Endometrial microvascular endothelial cells (primary cell): Measurements from ENCODE around the gene PAPSS2. TPM values are rescaled to one million over a fixed set of nuclear protein-coding genes. Genes with fewer than 3 reads are reported as not detected.

ENCODE experiments used
- in situ Hi-C: cut with HindIII; loops from 2 replicates; pipeline ENCODE4 v1.10.0; 2017; ENCODE audit warnings: low sequenced_read_pairs, low pct_unique_long_range_greater_than_20kb; ENCODE audit errors: inconsistent ontology term
- total RNA-seq: library from RNA; depleted of rRNA; stranded (reverse); fragments of >200 nt; gene quantifications from one replicate; pipeline ENCODE4 v1.2.3, GENCODE V29; 2015; ENCODE audit errors: inconsistent ontology term

PAPSS2 gene
- total RNA-seq, 1 donor from 2014 or later: 79.9 TPM

GRCh38 chr10:87695074-87695473 is 35.4 kb downstream of the PAPSS2 start:
- in situ Hi-C loops: no loop called here

- in situ Hi-C loops: no loop called here
These were observed 37.5 kb downstream of the PAPSS2 start for GRCh38 chr10:87696922-87697745.

GRCh38 chr10:87700031-87700796 is 40.5 kb downstream of the PAPSS2 start:
- in situ Hi-C loops: no loop called here

- in situ Hi-C loops: no loop called here
These were observed 42.7 kb downstream of the PAPSS2 start for GRCh38 chr10:87702260-87702972.

GRCh38 chr10:87702973-87703294 is 43.3 kb downstream of the PAPSS2 start:
- in situ Hi-C loops: no loop called here

- in situ Hi-C loops: no loop called here
These were observed 44.1 kb downstream of the PAPSS2 start for GRCh38 chr10:87703771-87704170.

- in situ Hi-C loops: no loop called here
These were observed 45.7 kb downstream of the PAPSS2 start for GRCh38 chr10:87705339-87705738.

GRCh38 chr10:87706731-87707130 is 47.1 kb downstream of the PAPSS2 start:
- in situ Hi-C loops: no loop called here

GRCh38 chr10:87707254-87707653 is 47.6 kb downstream of the PAPSS2 start:
- in situ Hi-C loops: no loop called here

- in situ Hi-C loops: no loop called here
These were observed 53.4 kb downstream of the PAPSS2 start for GRCh38 chr10:87712913-87713616.

GRCh38 chr10:87713707-87714106 is 54.0 kb downstream of the PAPSS2 start:
- in situ Hi-C loops: no loop called here

GRCh38 chr10:87715552-87716347 is 56.1 kb downstream of the PAPSS2 start:
- in situ Hi-C loops: no loop called here

- in situ Hi-C loops: no loop called here
These were observed 56.6 kb downstream of the PAPSS2 start for GRCh38 chr10:87716348-87716670.

GRCh38 chr10:87720665-87721064 is 61.0 kb downstream of the PAPSS2 start:
- in situ Hi-C loops: no loop called here

- in situ Hi-C loops: no loop called here
These were observed 62.1 kb downstream of the PAPSS2 start for GRCh38 chr10:87721781-87722180.

GRCh38 chr10:87722716-87723115 is 63.0 kb downstream of the PAPSS2 start:
- in situ Hi-C loops: no loop called here

- in situ Hi-C loops: no loop called here
These were observed 63.8 kb downstream of the PAPSS2 start for GRCh38 chr10:87723500-87723899.

- in situ Hi-C loops: no loop called here
These were observed 65.1 kb downstream of the PAPSS2 start for GRCh38 chr10:87724789-87725188.

- in situ Hi-C loops: no loop called here
These were observed 70.3 kb downstream of the PAPSS2 start for GRCh38 chr10:87729940-87730339.
